Epithelial cell of proximal tubule (primary cell): ENCODE data around the gene ACADL. TPM values are rescaled to one million over a fixed set of nuclear protein-coding genes. Genes with fewer than 3 reads are reported as not detected.

ENCODE experiments used
- DNase-seq: peaks from one replicate; pipeline ENCODE4 v3.0.0-alpha.2; 2011; ENCODE audit warnings: low read depth
- H3K4me3 ChIP-seq: 2 replicates; pipeline ENCODE4 v1.5.1; 2011; ENCODE audit warnings: low read depth, mild to moderate bottlenecking, low read length
- total RNA-seq: library from RNA; depleted of rRNA; stranded (reverse); fragments of >200 nt; gene quantifications from 2 replicates; pipeline ENCODE4 v1.2.3, GENCODE V29; 2015
- TF ChIP-seq, protein P1 (sequence below): conservative IDR thresholded peaks from 2 replicates; pipeline ENCODE4 v1.5.1; 2012; ENCODE audit warnings: low read depth, mild to moderate bottlenecking, low read length

The ACADL gene
- total RNA-seq, 1 donor from 2014 or later, result 0.17 TPM

DNA sequence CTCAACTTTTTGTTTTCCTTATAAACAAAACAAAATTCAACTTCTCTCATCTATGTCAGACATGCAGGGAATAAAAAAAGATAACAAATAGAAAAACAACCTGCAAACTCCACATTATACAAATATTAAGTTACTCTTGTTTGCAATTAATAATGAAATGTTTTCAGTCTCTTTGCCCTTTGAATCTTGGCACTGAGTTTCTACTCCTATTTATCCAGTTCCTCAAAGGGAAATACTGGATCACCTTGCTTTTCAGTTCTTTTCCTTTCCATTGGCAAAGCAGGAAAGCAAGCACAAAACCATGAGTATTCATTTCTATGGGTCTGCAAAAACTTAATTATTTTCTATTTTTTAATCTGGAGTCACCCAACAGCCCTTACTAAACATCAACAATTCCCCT, 77.6 kb downstream of the ACADL start:
- TF ChIP-seq, protein P1, sequence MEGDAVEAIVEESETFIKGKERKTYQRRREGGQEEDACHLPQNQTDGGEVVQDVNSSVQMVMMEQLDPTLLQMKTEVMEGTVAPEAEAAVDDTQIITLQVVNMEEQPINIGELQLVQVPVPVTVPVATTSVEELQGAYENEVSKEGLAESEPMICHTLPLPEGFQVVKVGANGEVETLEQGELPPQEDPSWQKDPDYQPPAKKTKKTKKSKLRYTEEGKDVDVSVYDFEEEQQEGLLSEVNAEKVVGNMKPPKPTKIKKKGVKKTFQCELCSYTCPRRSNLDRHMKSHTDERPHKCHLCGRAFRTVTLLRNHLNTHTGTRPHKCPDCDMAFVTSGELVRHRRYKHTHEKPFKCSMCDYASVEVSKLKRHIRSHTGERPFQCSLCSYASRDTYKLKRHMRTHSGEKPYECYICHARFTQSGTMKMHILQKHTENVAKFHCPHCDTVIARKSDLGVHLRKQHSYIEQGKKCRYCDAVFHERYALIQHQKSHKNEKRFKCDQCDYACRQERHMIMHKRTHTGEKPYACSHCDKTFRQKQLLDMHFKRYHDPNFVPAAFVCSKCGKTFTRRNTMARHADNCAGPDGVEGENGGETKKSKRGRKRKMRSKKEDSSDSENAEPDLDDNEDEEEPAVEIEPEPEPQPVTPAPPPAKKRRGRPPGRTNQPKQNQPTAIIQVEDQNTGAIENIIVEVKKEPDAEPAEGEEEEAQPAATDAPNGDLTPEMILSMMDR, result no peak
- DNase-seq, result no peak
- H3K4me3 ChIP-seq, result no peak overlapping the region

Other genes with a start within 250 kb of the ACADL start
- 57.7 and 84.0 TPM in 2 replicates for gene RPE, start 222.8 kb downstream of the ACADL start, total RNA-seq
- gene KANSL1L, start 54.0 kb downstream of the ACADL start, total RNA-seq, result 3.5 and 5.6 TPM in 2 replicates
- not detected in 2 replicates for gene MYL1, start 89.7 kb upstream of the ACADL start, total RNA-seq